GM23248 (cell line): ENCODE results near the gene SPSB4. TPM values are rescaled to one million over a fixed set of nuclear protein-coding genes. Genes with fewer than 3 reads are reported as not detected.

Experiments used
- DNase-seq: peaks from one replicate; pipeline ENCODE4 v3.0.0-alpha.2; 2015
- H2AFZ ChIP-seq: fragments of 200-600 bp; sonication (generic); 2 replicates; pipeline ENCODE4 v1.6.1; 2016; ENCODE audit warnings: antibody characterized with exemption
- H3F3A ChIP-seq: fragments of 200-600 bp; sonication (generic); 2 replicates; pipeline ENCODE4 v1.6.1; 2016; ENCODE audit warnings: mild to moderate bottlenecking, antibody characterized with exemption, mixed run types; ENCODE audit not compliant: insufficient read depth
- H3K27ac ChIP-seq: fragments of 200-600 bp; sonication (generic); 2 replicates; pipeline ENCODE4 v1.5.1; 2016; ENCODE audit warnings: mild to moderate bottlenecking
- H3K27me3 ChIP-seq: fragments of 200-600 bp; sonication (generic); replicated peaks from 2 replicates; pipeline ENCODE4 v1.6.1; 2016; ENCODE audit warnings: mild to moderate bottlenecking; ENCODE audit not compliant: insufficient read depth
- H3K36me3 ChIP-seq: fragments of 200-600 bp; sonication (generic); 2 replicates; pipeline ENCODE4 v1.6.1; 2016; ENCODE audit warnings: low read depth, mild to moderate bottlenecking
- H3K4me1 ChIP-seq: fragments of 200-600 bp; sonication (generic); 2 replicates; pipeline ENCODE4 v1.6.1; 2016; ENCODE audit warnings: mild to moderate bottlenecking; ENCODE audit not compliant: insufficient read depth
- H3K4me2 ChIP-seq: fragments of 200-600 bp; sonication (generic); one replicate; pipeline ENCODE4 v1.6.1; 2016; ENCODE audit warnings: mild to moderate bottlenecking; ENCODE audit not compliant: unreplicated experiment
- H3K4me3 ChIP-seq: fragments of 200-600 bp; sonication (generic); 2 replicates; pipeline ENCODE4 v1.5.1; 2016; ENCODE audit warnings: mild to moderate bottlenecking
- H3K79me2 ChIP-seq: fragments of 200-600 bp; sonication (generic); 2 replicates; pipeline ENCODE4 v1.6.1; 2016; ENCODE audit warnings: mild to moderate bottlenecking; ENCODE audit not compliant: insufficient read depth
- H3K9ac ChIP-seq: fragments of 200-600 bp; sonication (generic); 2 replicates; pipeline ENCODE4 v1.6.1; 2016; ENCODE audit warnings: mild to moderate bottlenecking
- H3K9me2 ChIP-seq: fragments of 200-600 bp; sonication (generic); 2 replicates; pipeline ENCODE4 v1.6.1; 2016; ENCODE audit warnings: mixed run types, mild to moderate bottlenecking, moderate library complexity; ENCODE audit not compliant: insufficient read depth
- H3K9me3 ChIP-seq: fragments of 200-600 bp; sonication (generic); one replicate; pipeline ENCODE4 v1.6.1; 2017; ENCODE audit warnings: low read depth
- H4K20me1 ChIP-seq: fragments of 200-600 bp; sonication (generic); 2 replicates; pipeline ENCODE4 v1.6.0; 2016; ENCODE audit not compliant: insufficient read depth
- EZH2 ChIP-seq: fragments of 200-600 bp; sonication (generic); IDR thresholded peaks from 2 replicates; pipeline ENCODE4 v1.6.1; 2018; ENCODE audit warnings: antibody characterized with exemption, mild to moderate bottlenecking; ENCODE audit not compliant: insufficient read depth, poor library complexity, severe bottlenecking
- EZH2phosphoT487 ChIP-seq: fragments of 200-600 bp; sonication (generic); IDR thresholded peaks from 2 replicates; pipeline ENCODE4 v1.6.1; 2018; ENCODE audit warnings: antibody characterized with exemption, moderate library complexity, mild to moderate bottlenecking, low read depth; ENCODE audit not compliant: insufficient read depth
- WGBS, 2 experiments: methylation state at CpG; one replicate each; pipeline ENCODE4 v1.1.6; 2015 to 2017; ENCODE audit warnings: low lambda C conversion rate in 2 of 2, low coverage in 1 of 2; ENCODE audit errors: missing lambda C conversion rate in 2 of 2; 5-methylcytosine and 5-hydroxymethylcytosine counted together
- in situ Hi-C: fragments of 300-500 bp; cut with MboI; formaldehyde crosslinking; loops from 2 replicates; pipeline ENCODE4 v1.15.0; 2020
- polyA plus RNA-seq: library from polyadenylated mRNA; unstranded; fragments of >200 nt; fragmentation: Nextera tagmentation; extraction: Ambion mirVana; gene quantifications from 2 replicates; pipeline ENCODE4 v1.2.1, GENCODE V29; 2016
- total RNA-seq: library from RNA; depleted of rRNA; stranded (reverse); fragments of >200 nt; shearing (Covaris generic); gene quantifications from 2 replicates; pipeline ENCODE4 v1.2.3, GENCODE V29; 2014

The SPSB4 gene
- total and polyA plus RNA-seq, 2 experiments from 2014 or later, result not detected

DNA sequence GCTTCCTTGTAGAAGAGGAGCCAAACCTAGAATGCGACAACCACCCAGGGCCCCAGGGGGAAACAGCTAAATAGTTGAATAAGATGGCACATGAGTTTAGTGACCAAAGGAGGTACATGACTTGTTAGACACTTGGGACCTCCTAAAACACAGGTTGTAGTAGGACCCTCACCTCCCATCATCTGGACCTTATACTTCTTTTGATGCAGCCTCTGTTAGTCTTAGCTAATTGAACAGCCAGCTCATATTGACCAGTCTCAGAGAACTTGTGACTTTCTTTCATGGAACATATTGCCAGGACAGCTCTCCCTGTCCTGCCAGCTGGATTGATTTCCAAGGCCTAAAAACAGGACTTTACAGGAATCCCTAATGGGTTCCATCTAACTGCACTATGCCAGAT is 45.0 kb downstream of the SPSB4 start:
- H4K20me1 ChIP-seq, result no peaks in the 10 kb centered on the region
- TF ChIP-seq EZH2phosphoT487 (no peak), EZH2 (no peak)
- H3K36me3 ChIP-seq, result no peaks in the 10 kb centered on the region
- H3K27me3 ChIP-seq, result peaks cover 12% of the 10 kb centered on the region
- H3K27ac ChIP-seq, result no peak overlapping the region
- DNase-seq, result no peak
- WGBS, 2 experiments, result 87 to 92% methylated on average over 1 of the region's 1 CpG
- H3K79me2 ChIP-seq, result no peaks in the 10 kb centered on the region
- H3K4me3 ChIP-seq, result no peak overlapping the region
- no peaks in the 10 kb centered on the region for H3K9me3 ChIP-seq
- in situ Hi-C loops, result no loop called here
- H3F3A ChIP-seq, result no peaks in the 10 kb centered on the region
- no peak overlapping the region for H3K9ac ChIP-seq
- H3K4me1 ChIP-seq, result no peaks in the 10 kb centered on the region
- no peak overlapping the region for H3K4me2 ChIP-seq
- H2AFZ ChIP-seq, result no peak overlapping the region
- no peaks in the 10 kb centered on the region for H3K9me2 ChIP-seq

GRCh38 chr3:141096981-141097380 is 45.8 kb downstream of the SPSB4 start:
- WGBS, 2 experiments, result 57 to 59% methylated on average over 3 of the region's 3 CpGs
- Histone ChIP-seq H4K20me1 (no peaks in the 10 kb centered on the region), H3K9me2 (no peaks in the 10 kb centered on the region), H3F3A (no peaks in the 10 kb centered on the region), H3K4me1 (no peaks in the 10 kb centered on the region), H3K4me3 (no peak overlapping the region), H3K27ac (no peak overlapping the region), H3K36me3 (no peaks in the 10 kb centered on the region), H3K4me2 (no peak overlapping the region), H2AFZ (no peak overlapping the region), H3K79me2 (no peaks in the 10 kb centered on the region), H3K27me3 (peaks cover 11% of the 10 kb centered on the region), H3K9me3 (no peaks in the 10 kb centered on the region), H3K9ac (no peak overlapping the region)
- no peak for DNase-seq
- in situ Hi-C loops, result no loop called here
- TF ChIP-seq EZH2 (no peak), EZH2phosphoT487 (no peak)

- TF ChIP-seq EZH2, result no peak
- no peak for TF ChIP-seq EZH2phosphoT487
- Histone ChIP-seq H3K4me1 (no peaks in the 10 kb centered on the region), H4K20me1 (no peaks in the 10 kb centered on the region), H3K4me3 (no peak overlapping the region), H2AFZ (no peak overlapping the region), H3K27me3 (peaks cover 7% of the 10 kb centered on the region), H3K9me3 (no peaks in the 10 kb centered on the region), H3K9ac (no peak overlapping the region), H3K36me3 (no peaks in the 10 kb centered on the region), H3K79me2 (no peaks in the 10 kb centered on the region), H3K27ac (no peak overlapping the region), H3F3A (no peaks in the 10 kb centered on the region), H3K9me2 (no peaks in the 10 kb centered on the region), H3K4me2 (no peak overlapping the region)
- DNase-seq, result no peak
- in situ Hi-C loops, result no loop called here
- 63 to 69% methylated on average over 3 of the region's 3 CpGs for WGBS, 2 experiments
These were observed 49.0 kb downstream of the SPSB4 start for GRCh38 chr3:141100112-141100511.

- Histone ChIP-seq H3K4me1 (no peaks in the 10 kb centered on the region), H3F3A (no peaks in the 10 kb centered on the region), H3K27me3 (peaks cover under 1% of the 10 kb centered on the region; the same call in 1 of the 2 replicates), H2AFZ (no peak overlapping the region), H3K36me3 (no peaks in the 10 kb centered on the region), H3K9ac (no peak overlapping the region), H3K9me3 (no peaks in the 10 kb centered on the region), H4K20me1 (no peaks in the 10 kb centered on the region), H3K4me2 (no peak overlapping the region), H3K27ac (no peak overlapping the region), H3K79me2 (no peaks in the 10 kb centered on the region), H3K9me2 (no peaks in the 10 kb centered on the region), H3K4me3 (no peak overlapping the region)
- 53 to 60% methylated on average over 8 of the region's 8 CpGs for WGBS, 2 experiments
- in situ Hi-C loops, result no loop called here
- TF ChIP-seq EZH2phosphoT487 (no peak), EZH2 (no peak)
- DNase-seq, result no peak
These were observed 49.6 kb downstream of the SPSB4 start for GRCh38 chr3:141100531-141101320.
